Endodermal cell (in vitro differentiated cells): Measurements from ENCODE around the gene DHPS. TPM values are rescaled to one million over a fixed set of nuclear protein-coding genes. Genes with fewer than 3 reads are reported as not detected.

Experiments
- DNase-seq: peaks from one replicate; pipeline ENCODE4 v3.0.0-alpha.2; 2017
- H3K27ac ChIP-seq: 2 replicates; pipeline ENCODE4 v1.5.1; 2013; ENCODE audit warnings: mild to moderate bottlenecking, low read depth, low read length, moderate library complexity
- H3K27me3 ChIP-seq: 2 replicates; pipeline ENCODE4 v1.6.1; 2013; ENCODE audit warnings: mild to moderate bottlenecking, low read length, moderate library complexity; ENCODE audit not compliant: insufficient read depth, control insufficient read depth, poor library complexity, severe bottlenecking
- H3K36me3 ChIP-seq: 2 replicates; pipeline ENCODE4 v1.7.0; 2013; ENCODE audit warnings: mild to moderate bottlenecking, low read length, moderate library complexity; ENCODE audit not compliant: control insufficient read depth, insufficient read depth
- H3K4me1 ChIP-seq: one replicate; pipeline ENCODE4 v1.7.0; 2013; ENCODE audit warnings: low read length; ENCODE audit not compliant: control insufficient read depth, insufficient read depth
- H3K4me3 ChIP-seq: 2 replicates; pipeline ENCODE4 v1.5.1; 2013; ENCODE audit warnings: mild to moderate bottlenecking, low read length, moderate library complexity
- H3K9ac ChIP-seq: 2 replicates; pipeline ENCODE4 v1.6.1; 2013; ENCODE audit warnings: mild to moderate bottlenecking, low read length, moderate library complexity; ENCODE audit not compliant: poor library complexity, severe bottlenecking; ENCODE audit errors: extremely low read depth
- H3K9me3 ChIP-seq: 2 replicates; pipeline ENCODE4 v1.6.1; 2013; ENCODE audit warnings: mild to moderate bottlenecking, low read length, moderate library complexity; ENCODE audit not compliant: control insufficient read depth
- H3K27ac Mint-ChIP-seq: 2 replicates; pipeline ENCODE4 v1.8.0; 2020; ENCODE audit warnings: mixed read lengths
- H3K27me3 Mint-ChIP-seq: 2 replicates; pipeline ENCODE4 v1.8.0; 2021; ENCODE audit warnings: mild to moderate bottlenecking, mixed read lengths; ENCODE audit not compliant: insufficient read depth
- H3K36me3 Mint-ChIP-seq: 2 replicates; pipeline ENCODE4 v1.8.0; 2020; ENCODE audit warnings: low read depth, mixed read lengths
- H3K4me1 Mint-ChIP-seq: 2 replicates; pipeline ENCODE4 v1.8.0; 2020; ENCODE audit warnings: mixed read lengths
- H3K4me3 Mint-ChIP-seq: 2 replicates; pipeline ENCODE4 v1.8.0; 2020; ENCODE audit warnings: mild to moderate bottlenecking, moderate library complexity, mixed read lengths
- H3K9me3 Mint-ChIP-seq: 2 replicates; pipeline ENCODE4 v1.8.0; 2020; ENCODE audit warnings: mild to moderate bottlenecking, mixed read lengths
- WGBS, 2 experiments: methylation state at CpG; one replicate each; pipeline versions ENCODE4 v1.1.5 to v1.1.7; 2013; ENCODE audit warnings: missing lambda C conversion rate in 2 of 2, mixed read lengths in 1 of 2; ENCODE audit not compliant: insufficient coverage in 1 of 2, insufficient read length in 1 of 2; 5-methylcytosine and 5-hydroxymethylcytosine counted together
- total RNA-seq, 2 donors: library from RNA; stranded (reverse); fragmentation: NEBNext Ultra II Directional in 1 of 2; extraction: Animal tissue kit (Norgen Biotek cat#: 25700) in 1 of 2; gene quantifications; 2 replicates in 1 of 2; 3 replicates in 1 of 2; pipeline ENCODE4 v1.2.1, GENCODE V29; 2021
- TF ChIP-seq, protein P1 (sequence below): fragments of 200-600 bp; sonication (generic); conservative IDR thresholded peaks from 2 replicates; pipeline ENCODE4 v1.5.0; 2021; ENCODE audit warnings: antibody characterized with exemption, mild to moderate bottlenecking

The DHPS gene
- total RNA-seq, 2 donors from 2014 or later, result 76.1 to 98.5 TPM

DNA sequence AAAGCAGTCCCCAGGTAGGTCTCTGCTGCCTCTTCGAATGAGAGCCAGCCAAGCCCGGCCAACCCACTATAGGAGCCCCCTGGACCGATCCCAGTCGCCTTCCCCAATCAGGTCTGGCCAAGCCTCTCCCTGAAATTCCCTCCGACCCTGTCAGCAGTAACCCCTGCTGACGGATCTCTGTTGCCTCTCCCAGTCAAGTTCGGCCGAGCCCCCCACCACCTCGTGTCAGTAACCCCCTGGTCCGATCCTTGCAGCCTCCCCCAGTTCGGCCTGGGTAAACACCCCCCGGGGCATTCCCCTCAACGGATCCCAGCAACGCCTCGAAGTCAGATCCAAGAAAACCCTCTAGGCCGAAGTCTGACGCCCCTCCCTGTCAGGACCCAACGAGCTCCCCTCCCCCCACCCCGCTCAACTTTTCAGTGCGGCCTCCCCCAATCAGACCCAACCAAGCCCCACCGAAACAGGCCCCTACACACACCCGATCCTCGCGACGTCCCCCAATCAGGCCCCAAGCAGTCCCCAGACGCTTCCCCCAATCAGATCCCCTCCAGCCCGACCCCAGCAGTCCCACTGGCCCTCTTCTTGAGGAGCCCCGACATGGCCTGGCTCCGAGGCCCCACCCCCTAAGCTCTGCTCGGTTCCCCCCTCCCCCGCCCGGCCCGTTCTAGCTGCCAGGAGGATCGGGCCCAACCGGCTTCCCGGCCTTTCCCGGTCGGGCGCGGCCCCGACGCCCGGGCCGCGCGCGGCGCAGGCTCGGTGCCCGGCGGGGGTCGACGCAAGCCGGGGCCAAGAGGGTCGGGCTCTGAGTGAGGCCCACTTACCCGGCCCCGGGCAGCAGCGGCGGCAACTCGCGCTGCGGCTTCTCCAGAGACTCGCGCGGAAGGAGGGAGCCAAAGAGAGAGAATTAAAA lies 40.2 kb upstream of the DHPS start:
- TF ChIP-seq, protein P1, sequence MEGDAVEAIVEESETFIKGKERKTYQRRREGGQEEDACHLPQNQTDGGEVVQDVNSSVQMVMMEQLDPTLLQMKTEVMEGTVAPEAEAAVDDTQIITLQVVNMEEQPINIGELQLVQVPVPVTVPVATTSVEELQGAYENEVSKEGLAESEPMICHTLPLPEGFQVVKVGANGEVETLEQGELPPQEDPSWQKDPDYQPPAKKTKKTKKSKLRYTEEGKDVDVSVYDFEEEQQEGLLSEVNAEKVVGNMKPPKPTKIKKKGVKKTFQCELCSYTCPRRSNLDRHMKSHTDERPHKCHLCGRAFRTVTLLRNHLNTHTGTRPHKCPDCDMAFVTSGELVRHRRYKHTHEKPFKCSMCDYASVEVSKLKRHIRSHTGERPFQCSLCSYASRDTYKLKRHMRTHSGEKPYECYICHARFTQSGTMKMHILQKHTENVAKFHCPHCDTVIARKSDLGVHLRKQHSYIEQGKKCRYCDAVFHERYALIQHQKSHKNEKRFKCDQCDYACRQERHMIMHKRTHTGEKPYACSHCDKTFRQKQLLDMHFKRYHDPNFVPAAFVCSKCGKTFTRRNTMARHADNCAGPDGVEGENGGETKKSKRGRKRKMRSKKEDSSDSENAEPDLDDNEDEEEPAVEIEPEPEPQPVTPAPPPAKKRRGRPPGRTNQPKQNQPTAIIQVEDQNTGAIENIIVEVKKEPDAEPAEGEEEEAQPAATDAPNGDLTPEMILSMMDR, result no peak
- Histone ChIP-seq H3K27me3 (no peaks in the 10 kb centered on the region), H3K4me3 (peak overlapping the region; percentile 96), H3K9ac (peak overlapping the region; percentile 77), H3K9me3 (no peaks in the 10 kb centered on the region), H3K27ac (peak overlapping the region; percentile 92), H3K36me3 (peaks cover 21% of the 10 kb centered on the region), H3K4me1 (no peaks in the 10 kb centered on the region)
- no peaks in the 10 kb centered on the region for H3K27me3 Mint-ChIP-seq
- peak; percentile 92 for DNase-seq
- H3K4me3 Mint-ChIP-seq, result peak overlapping the region; percentile 95
- H3K9me3 Mint-ChIP-seq, result no peaks in the 10 kb centered on the region
- WGBS, 2 experiments, result 1 to 2% methylated on average over 10 to 62 of the region's 65 CpGs
- peaks cover 15% of the 10 kb centered on the region for H3K4me1 Mint-ChIP-seq
- peaks cover 21% of the 10 kb centered on the region for H3K36me3 Mint-ChIP-seq
- H3K27ac Mint-ChIP-seq, result peak overlapping the region; percentile 99

DNA sequence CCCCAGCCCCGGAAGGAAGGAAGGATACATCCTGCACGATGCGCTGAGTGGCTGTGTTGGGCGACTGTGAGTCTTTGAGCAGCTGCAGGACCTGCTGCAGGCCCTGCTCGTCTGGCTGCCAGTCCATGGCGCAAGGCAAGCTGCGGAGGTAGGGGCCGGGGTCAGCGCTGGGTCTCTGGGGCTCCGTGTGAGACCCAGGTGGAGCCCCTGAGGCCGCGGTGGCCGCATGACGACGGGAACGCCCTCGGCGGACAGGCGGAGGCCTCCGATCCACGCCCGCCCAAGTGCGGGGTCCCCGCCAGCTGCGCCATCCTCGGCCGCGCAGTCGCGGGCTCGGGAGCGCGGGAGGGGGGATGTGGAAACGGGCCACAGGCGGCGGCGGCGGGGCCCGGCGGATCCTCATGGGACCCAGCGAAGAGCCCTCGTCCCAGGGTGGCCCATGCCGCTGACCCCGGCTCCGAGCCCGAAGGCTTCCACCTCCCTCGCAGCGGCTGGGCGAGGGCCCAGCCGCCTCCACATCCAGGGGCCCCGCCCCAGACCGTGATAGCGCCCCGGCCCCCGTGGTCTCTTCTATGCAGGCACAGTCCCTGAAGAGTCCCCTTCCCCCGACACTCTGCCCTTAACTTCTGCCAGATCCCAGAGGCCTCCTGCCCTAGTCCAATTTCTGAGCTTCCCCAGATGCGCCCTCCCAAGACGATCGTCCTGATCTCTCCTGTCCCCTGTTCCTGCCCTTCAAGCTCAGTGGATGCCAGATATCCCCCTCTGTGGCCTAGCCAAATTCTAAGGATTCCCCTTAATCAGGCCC lies 39.4 kb upstream of the DHPS start:
- H3K9me3 Mint-ChIP-seq, result no peaks in the 10 kb centered on the region
- TF ChIP-seq, protein P1, result no peak
- Histone ChIP-seq H3K36me3 (peaks cover 30% of the 10 kb centered on the region), H3K9ac (peak overlapping the region; percentile 77), H3K4me3 (peak overlapping the region; percentile 96), H3K9me3 (no peaks in the 10 kb centered on the region), H3K27me3 (no peaks in the 10 kb centered on the region), H3K27ac (peak overlapping the region; percentile 92), H3K4me1 (no peaks in the 10 kb centered on the region)
- no peaks in the 10 kb centered on the region for H3K27me3 Mint-ChIP-seq
- peak; percentile 59 for DNase-seq
- H3K4me1 Mint-ChIP-seq, result peaks cover 15% of the 10 kb centered on the region
- WGBS, 2 experiments, result 33 to 40% methylated on average over 47 to 59 of the region's 59 CpGs
- peaks cover 28% of the 10 kb centered on the region for H3K36me3 Mint-ChIP-seq
- peak overlapping the region; percentile 99 for H3K27ac Mint-ChIP-seq
- peak overlapping the region; percentile 95 for H3K4me3 Mint-ChIP-seq

DNA sequence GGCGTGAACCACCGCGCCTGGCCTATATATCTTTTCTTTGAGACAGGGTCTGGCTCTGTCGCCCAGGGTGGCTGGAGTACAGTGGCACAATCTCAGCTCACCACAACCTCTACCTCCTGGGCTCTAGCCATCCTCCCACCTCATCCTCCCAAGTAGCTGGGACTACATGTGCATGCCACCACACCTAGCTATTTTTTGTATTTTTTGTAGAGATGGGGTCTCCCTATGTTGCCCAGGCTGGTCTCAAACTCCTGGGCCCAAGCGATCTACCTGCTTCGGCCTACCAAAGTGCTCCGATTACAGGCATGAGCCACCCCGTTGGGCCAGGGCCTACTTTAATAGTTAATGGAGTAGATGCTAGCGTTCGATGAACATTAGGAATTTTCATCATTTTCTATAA lies 38.6 kb upstream of the DHPS start:
- peak overlapping the region; percentile 92 for H3K27ac ChIP-seq
- H3K4me1 Mint-ChIP-seq, result peaks cover 15% of the 10 kb centered on the region
- H3K4me1 ChIP-seq, result no peaks in the 10 kb centered on the region
- H3K36me3 Mint-ChIP-seq, result peaks cover 35% of the 10 kb centered on the region
- no peaks in the 10 kb centered on the region for H3K27me3 ChIP-seq
- H3K27ac Mint-ChIP-seq, result peak overlapping the region; percentile 90
- 92 to 94% methylated on average over 4 to 10 of the region's 10 CpGs for WGBS, 2 experiments
- no peak for DNase-seq
- no peaks in the 10 kb centered on the region for H3K9me3 ChIP-seq
- H3K9me3 Mint-ChIP-seq, result no peaks in the 10 kb centered on the region
- TF ChIP-seq, protein P1, result no peak
- no peaks in the 10 kb centered on the region for H3K27me3 Mint-ChIP-seq
- H3K36me3 ChIP-seq, result peaks cover 38% of the 10 kb centered on the region
- H3K4me3 ChIP-seq, result peak overlapping the region; percentile 96
- no peak overlapping the region for H3K9ac ChIP-seq
- H3K4me3 Mint-ChIP-seq, result peak overlapping the region; percentile 95
